Body of pancreas (tissue), 4 donors: ENCODE measurements around the gene TOPAZ1. TPM values are rescaled to one million over a fixed set of nuclear protein-coding genes. Genes with fewer than 3 reads are reported as not detected.

Source experiments
- ATAC-seq: fragments of 150-250 bp; one replicate; pipeline ENCODE4 v1.9.1; 2016
- DNase-seq, 4 donors: peaks; one replicate each; pipeline ENCODE4 v3.0.0-alpha.2; 2019
- H3K27ac ChIP-seq, 4 donors: fragments of 200-600 bp; sonication (generic); 1 replicate in 3 of 4; 2 replicates in 1 of 4; pipeline versions ENCODE4 v1.5.1 to v1.6.1; 2016 to 2019; ENCODE audit warnings: mild to moderate bottlenecking in 1 of 4, mixed read lengths in 1 of 4, moderate library complexity in 1 of 4
- H3K27me3 ChIP-seq, 2 donors: fragments of 200-600 bp; sonication (generic); one replicate each; pipeline ENCODE4 v1.6.0; 2016; ENCODE audit warnings: mild to moderate bottlenecking in 1 of 2
- H3K36me3 ChIP-seq, 2 donors: fragments of 200-600 bp; sonication (generic); replicated peaks in 1 of 2; 2 replicates each; pipeline ENCODE4 v1.5.1; 2016; ENCODE audit warnings: low read depth in 2 of 2; ENCODE audit not compliant: insufficient read depth in 1 of 2
- H3K4me1 ChIP-seq: fragments of 200-600 bp; sonication (generic); one replicate; pipeline ENCODE4 v1.6.0; 2016
- H3K4me3 ChIP-seq, 2 donors: fragments of 200-600 bp; sonication (generic); 1 replicate in 1 of 2; 2 replicates in 1 of 2; pipeline ENCODE4 v1.5.1; 2016 to 2019
- H3K9me3 ChIP-seq, 3 donors: fragments of 200-600 bp; sonication (generic); 1 replicate in 2 of 3; 2 replicates in 1 of 3; pipeline ENCODE4 v1.5.1; 2016
- POLR2A ChIP-seq, 3 donors: fragments of 450-650 bp; IDR thresholded peaks; one replicate each; pipeline ENCODE4 v1.6.1; 2016; ENCODE audit warnings: antibody characterized with exemption in 3 of 3, mild to moderate bottlenecking in 2 of 3
- WGBS, 2 donors: methylation state at CpG; one replicate each; pipeline ENCODE4 v1.1.5; 2017; 5-methylcytosine and 5-hydroxymethylcytosine counted together
- intact Hi-C: fragments of 100-400 bp; cut with DNase I; formaldehyde crosslinking; loops from one replicate; pipeline ENCODE4 v1.15.1; 2023
- total RNA-seq, 2 donors: library from RNA; depleted of rRNA; stranded (reverse); fragments of >200 nt; gene quantifications; one replicate each; pipeline ENCODE4 v1.1.0, GENCODE V29; 2016
- TF ChIP-seq, protein P1 (sequence below), 7 experiments: fragments of 450-650 bp in 4 of 7; fragments of 200-600 bp in 3 of 7; sonication (generic) in 3 of 7; IDR thresholded peaks; one replicate each; pipeline ENCODE4 v1.5.1; 2016 to 2019; ENCODE audit warnings: antibody characterized with exemption in 7 of 7

Gene TOPAZ1
- total RNA-seq, 2 donors from 2014 or later, result not detected

DNA sequence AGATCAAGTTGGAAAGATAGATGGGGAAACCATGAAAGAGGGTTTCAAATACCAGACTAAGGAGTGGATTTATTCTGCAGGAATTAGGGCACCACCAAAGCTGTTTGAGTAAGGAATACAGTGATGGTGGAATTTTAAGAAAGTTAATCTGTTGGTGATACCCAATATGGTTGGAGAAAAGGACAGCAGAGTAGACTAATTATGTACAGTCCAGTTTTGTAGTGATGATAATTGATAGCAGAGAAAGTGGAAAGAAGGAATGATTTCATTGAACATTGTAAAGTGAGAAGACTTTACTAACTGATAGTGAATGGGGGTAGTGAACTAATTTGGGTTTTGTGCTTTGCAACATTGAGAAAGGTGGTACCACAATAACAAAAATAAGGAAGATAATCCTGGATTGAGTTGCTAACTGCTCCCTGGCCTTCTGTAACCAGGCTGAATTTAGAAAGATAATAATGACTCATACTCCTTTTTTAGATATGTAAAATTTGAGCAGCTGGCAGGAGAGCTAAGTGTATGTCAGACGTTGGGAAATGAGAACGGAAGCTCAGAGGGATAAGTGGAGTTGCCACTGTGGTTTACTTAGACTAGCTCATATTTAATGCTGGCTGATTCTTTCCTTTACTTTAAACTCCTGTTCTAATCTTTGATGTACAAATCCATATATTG lies 113.8 kb downstream of the TOPAZ1 start:
- WGBS, 2 donors, result 11 to 18% methylated on average over 2 of the region's 2 CpGs
- Histone ChIP-seq H3K27me3 (no peaks in the 10 kb centered on the region), H3K4me3 (no peak overlapping the region), H3K36me3 (no peaks in the 10 kb centered on the region), H3K9me3 (no peaks in the 10 kb centered on the region), H3K27ac (peak overlapping the region; percentile 35 to 59 (median 47)), H3K4me1 (peaks cover 13% of the 10 kb centered on the region)
- ATAC-seq, result peak; percentile 96
- peak in 3 of 4 donors; percentile 47 to 66 (median 53) for DNase-seq
- TF ChIP-seq POLR2A (IDR thresholded peaks at IDR 0.05), result no peak
- TF ChIP-seq, protein P1, sequence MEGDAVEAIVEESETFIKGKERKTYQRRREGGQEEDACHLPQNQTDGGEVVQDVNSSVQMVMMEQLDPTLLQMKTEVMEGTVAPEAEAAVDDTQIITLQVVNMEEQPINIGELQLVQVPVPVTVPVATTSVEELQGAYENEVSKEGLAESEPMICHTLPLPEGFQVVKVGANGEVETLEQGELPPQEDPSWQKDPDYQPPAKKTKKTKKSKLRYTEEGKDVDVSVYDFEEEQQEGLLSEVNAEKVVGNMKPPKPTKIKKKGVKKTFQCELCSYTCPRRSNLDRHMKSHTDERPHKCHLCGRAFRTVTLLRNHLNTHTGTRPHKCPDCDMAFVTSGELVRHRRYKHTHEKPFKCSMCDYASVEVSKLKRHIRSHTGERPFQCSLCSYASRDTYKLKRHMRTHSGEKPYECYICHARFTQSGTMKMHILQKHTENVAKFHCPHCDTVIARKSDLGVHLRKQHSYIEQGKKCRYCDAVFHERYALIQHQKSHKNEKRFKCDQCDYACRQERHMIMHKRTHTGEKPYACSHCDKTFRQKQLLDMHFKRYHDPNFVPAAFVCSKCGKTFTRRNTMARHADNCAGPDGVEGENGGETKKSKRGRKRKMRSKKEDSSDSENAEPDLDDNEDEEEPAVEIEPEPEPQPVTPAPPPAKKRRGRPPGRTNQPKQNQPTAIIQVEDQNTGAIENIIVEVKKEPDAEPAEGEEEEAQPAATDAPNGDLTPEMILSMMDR (IDR thresholded peaks at IDR 0.05), result no peak
- intact Hi-C loops, result no loop called here

DNA sequence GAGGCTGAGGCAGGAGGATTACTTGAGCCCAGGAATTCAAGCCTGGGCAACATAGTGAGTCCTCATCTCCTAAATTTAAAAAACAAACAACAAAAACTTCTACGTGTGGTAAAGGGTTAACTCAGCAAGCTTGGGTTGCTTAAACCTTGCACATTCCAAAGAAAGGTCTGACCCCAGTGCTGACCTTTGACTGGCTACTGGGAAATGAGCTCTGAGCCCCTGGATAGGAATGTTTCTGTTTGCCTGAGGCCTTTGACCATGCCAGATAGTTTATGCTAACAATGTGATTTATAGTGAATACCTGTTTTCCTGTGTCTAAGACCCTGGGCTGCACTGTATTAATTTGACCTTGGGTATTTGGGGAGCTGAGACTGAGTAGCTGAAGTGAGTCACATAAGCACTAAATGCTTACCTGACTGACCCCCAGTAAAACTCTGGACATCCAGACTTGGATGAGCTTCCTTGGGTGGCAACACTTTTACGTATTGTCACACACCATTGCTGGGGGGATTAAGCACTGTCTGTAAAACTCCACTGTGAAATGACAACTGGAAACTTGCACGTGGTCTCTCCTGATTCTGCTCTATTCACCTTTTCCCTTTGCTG lies 117.6 kb downstream of the TOPAZ1 start:
- H3K4me1 ChIP-seq, result peaks cover 29% of the 10 kb centered on the region

DNA sequence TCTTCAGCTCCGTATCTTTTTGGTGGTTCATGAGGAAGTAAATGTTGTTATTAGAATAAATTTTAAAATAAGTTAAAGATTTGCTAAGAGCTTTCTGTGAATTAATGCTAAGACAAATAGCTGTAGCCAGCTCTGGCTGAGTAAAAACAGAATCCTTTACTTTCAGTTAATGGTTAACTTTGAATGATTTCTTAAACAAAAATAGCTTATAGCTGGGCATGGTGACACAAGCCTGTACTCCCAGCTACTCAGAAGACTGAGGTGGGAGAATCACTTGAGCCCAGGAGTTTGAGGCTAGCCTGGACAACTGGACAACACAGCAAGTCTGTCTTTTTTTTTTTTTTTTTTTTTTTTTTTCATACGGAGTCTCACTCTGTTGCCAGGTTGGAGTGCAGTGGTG lies 121.9 kb downstream of the TOPAZ1 start:
- intact Hi-C loops, result no loop called here
- peaks cover 18% of the 10 kb centered on the region for H3K4me1 ChIP-seq
- no peaks in the 10 kb centered on the region for H3K27me3 ChIP-seq
- ATAC-seq (peak; percentile 95), DNase-seq (peak; percentile 19 to 59 (median 52))
- WGBS, 2 donors, result 21 to 25% methylated on average over 2 of the region's 2 CpGs
- TF ChIP-seq, protein P1 (IDR thresholded peaks at IDR 0.05), result no peak
- TF ChIP-seq POLR2A (IDR thresholded peaks at IDR 0.05), result no peak
- H3K4me3 ChIP-seq, result no peak overlapping the region
- no peaks in the 10 kb centered on the region for H3K36me3 ChIP-seq
- H3K9me3 ChIP-seq, result no peaks in the 10 kb centered on the region
- peak overlapping the region in 3 of 4 donors; percentile 17 to 60 (median 46) for H3K27ac ChIP-seq

More for the DNA sequence above, 117.6 kb downstream of the TOPAZ1 start:
- Histone ChIP-seq H3K9me3 (no peaks in the 10 kb centered on the region), H3K27ac (peak overlapping the region in 1 of 4 donors; percentile 43), H3K4me3 (no peak overlapping the region), H3K27me3 (no peaks in the 10 kb centered on the region), H3K36me3 (no peaks in the 10 kb centered on the region)
- DNase-seq (no peak), ATAC-seq (no peak)
- TF ChIP-seq, protein P1 (IDR thresholded peaks at IDR 0.05), result no peak
- TF ChIP-seq POLR2A (IDR thresholded peaks at IDR 0.05), result no peak
- 53 to 56% methylated on average over 3 of the region's 3 CpGs for WGBS, 2 donors
- intact Hi-C loops, result no loop called here

DNA sequence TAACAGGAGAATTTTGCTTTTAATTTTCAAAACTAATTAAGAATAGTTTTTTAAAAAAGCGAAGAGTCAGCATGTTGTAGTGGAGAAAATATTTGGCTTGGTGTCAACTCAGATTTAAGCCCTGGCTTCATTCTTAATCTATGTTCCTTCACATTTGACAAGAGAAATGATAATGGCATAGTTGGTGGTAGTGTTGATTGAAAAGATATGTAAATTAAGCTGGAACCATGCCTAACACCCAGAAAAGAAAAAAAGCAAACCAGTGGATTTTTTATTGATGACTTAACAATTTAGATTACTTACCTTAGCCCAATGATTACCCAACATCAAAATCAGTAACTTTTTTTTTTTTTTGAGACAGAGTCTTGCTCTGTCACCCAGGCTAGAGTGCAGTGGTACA lies 124.3 kb downstream of the TOPAZ1 start:
- Histone ChIP-seq H3K36me3 (no peaks in the 10 kb centered on the region), H3K4me1 (peaks cover 18% of the 10 kb centered on the region), H3K9me3 (no peaks in the 10 kb centered on the region), H3K4me3 (no peak overlapping the region), H3K27me3 (no peaks in the 10 kb centered on the region), H3K27ac (no peak overlapping the region)
- WGBS, 2 donors, result 82 to 83% methylated on average over 1 of the region's 1 CpG
- DNase-seq (no peak), ATAC-seq (no peak)
- intact Hi-C loops, result no loop called here
- TF ChIP-seq POLR2A (IDR thresholded peaks at IDR 0.05), result no peak
- TF ChIP-seq, protein P1 (IDR thresholded peaks at IDR 0.05), result no peak
